DND-41 (cell line): ENCODE data around the gene BMERB1.

Experiments
- ATAC-seq: fragments of 200-7000 bp; cut with Tn5 transposase; 3 replicates; pipeline ENCODE4 v1.9.1; 2021; ENCODE audit warnings: low read depth; ENCODE audit not compliant: insufficient read depth
- DNase-seq: peaks from one replicate; pipeline ENCODE4 v3.0.0-alpha.2; 2020
- H2AFZ ChIP-seq: 2 replicates; pipeline ENCODE4 v1.6.0; 2012; ENCODE audit warnings: low read depth, low read length
- H3K27ac ChIP-seq: 2 replicates; pipeline ENCODE4 v1.5.1; 2012; ENCODE audit warnings: low read length, inconsistent platforms
- H3K27me3 ChIP-seq: fragments of 200-600 bp; sonication (generic); 2 replicates; pipeline ENCODE4 v1.6.0; 2012; ENCODE audit warnings: low read length, mild to moderate bottlenecking, inconsistent platforms; ENCODE audit not compliant: insufficient read depth, poor library complexity
- H3K36me3 ChIP-seq: 2 replicates; pipeline ENCODE4 v1.5.1; 2012; ENCODE audit warnings: low read length, inconsistent platforms; ENCODE audit not compliant: insufficient read depth
- H3K4me1 ChIP-seq: 2 replicates; pipeline ENCODE4 v1.5.1; 2012; ENCODE audit warnings: mild to moderate bottlenecking, low read length; ENCODE audit not compliant: insufficient read depth
- H3K4me2 ChIP-seq: 2 replicates; pipeline ENCODE4 v1.6.0; 2012; ENCODE audit warnings: mild to moderate bottlenecking, moderate library complexity, low read length, inconsistent platforms; ENCODE audit not compliant: insufficient read depth
- H3K4me3 ChIP-seq, 2 experiments: fragments of 200-600 bp in 1 of 2; shearing (Covaris generic) in 1 of 2; 2 replicates each; pipeline ENCODE4 v1.5.1; 2012 to 2016; ENCODE audit warnings: inconsistent platforms in 2 of 2, low read length in 2 of 2, mild to moderate bottlenecking in 2 of 2, low read depth in 1 of 2, moderate library complexity in 1 of 2
- H3K79me2 ChIP-seq: 2 replicates; pipeline ENCODE4 v1.6.0; 2012; ENCODE audit warnings: low read length, inconsistent platforms; ENCODE audit not compliant: insufficient read depth
- H3K9ac ChIP-seq: 2 replicates; pipeline ENCODE4 v1.6.0; 2012; ENCODE audit warnings: low read depth, mild to moderate bottlenecking, inconsistent platforms, low read length, moderate library complexity
- H3K9me3 ChIP-seq: 2 replicates; pipeline ENCODE4 v1.5.1; 2012; ENCODE audit warnings: low read length, moderate library complexity, mild to moderate bottlenecking, inconsistent platforms; ENCODE audit not compliant: insufficient read depth, severe bottlenecking
- H4K20me1 ChIP-seq: 2 replicates; pipeline ENCODE4 v1.6.0; 2012; ENCODE audit warnings: low read length; ENCODE audit not compliant: insufficient read depth
- EZH2 ChIP-seq: IDR thresholded peaks from 3 replicates; pipeline ENCODE4 v1.6.1; 2012; ENCODE audit warnings: borderline replicate concordance, low read depth, mild to moderate bottlenecking, moderate library complexity, low read length, inconsistent platforms; ENCODE audit not compliant: severe bottlenecking
- TF ChIP-seq, protein P1 (sequence below): IDR thresholded peaks from 2 replicates; pipeline ENCODE4 v1.5.1; 2012; ENCODE audit warnings: borderline replicate concordance, low read length, moderate library complexity, mild to moderate bottlenecking; ENCODE audit not compliant: poor library complexity, severe bottlenecking; ENCODE audit errors: extremely low read depth

The BMERB1 gene

DNA sequence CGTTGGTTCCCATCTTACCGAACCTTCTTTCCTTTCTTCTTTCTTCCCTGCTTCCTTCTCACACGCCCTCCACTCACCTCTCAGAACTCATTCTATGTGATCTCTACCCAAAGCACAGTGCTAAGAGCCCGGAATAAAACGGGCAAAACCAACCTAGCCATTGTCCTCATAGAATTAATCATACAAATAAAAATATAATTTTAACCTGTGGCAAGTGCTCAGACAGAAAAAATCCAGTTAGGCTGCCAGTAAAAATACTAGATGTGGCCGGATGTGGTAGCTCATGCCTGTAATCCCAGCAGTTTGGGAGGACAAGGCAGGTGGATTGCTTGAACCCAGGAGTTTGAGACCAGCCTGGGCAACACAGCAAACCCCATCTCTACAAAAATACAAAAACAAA lies 27.0 kb downstream of the BMERB1 start:
- TF ChIP-seq EZH2 = no peak
- TF ChIP-seq, protein P1, sequence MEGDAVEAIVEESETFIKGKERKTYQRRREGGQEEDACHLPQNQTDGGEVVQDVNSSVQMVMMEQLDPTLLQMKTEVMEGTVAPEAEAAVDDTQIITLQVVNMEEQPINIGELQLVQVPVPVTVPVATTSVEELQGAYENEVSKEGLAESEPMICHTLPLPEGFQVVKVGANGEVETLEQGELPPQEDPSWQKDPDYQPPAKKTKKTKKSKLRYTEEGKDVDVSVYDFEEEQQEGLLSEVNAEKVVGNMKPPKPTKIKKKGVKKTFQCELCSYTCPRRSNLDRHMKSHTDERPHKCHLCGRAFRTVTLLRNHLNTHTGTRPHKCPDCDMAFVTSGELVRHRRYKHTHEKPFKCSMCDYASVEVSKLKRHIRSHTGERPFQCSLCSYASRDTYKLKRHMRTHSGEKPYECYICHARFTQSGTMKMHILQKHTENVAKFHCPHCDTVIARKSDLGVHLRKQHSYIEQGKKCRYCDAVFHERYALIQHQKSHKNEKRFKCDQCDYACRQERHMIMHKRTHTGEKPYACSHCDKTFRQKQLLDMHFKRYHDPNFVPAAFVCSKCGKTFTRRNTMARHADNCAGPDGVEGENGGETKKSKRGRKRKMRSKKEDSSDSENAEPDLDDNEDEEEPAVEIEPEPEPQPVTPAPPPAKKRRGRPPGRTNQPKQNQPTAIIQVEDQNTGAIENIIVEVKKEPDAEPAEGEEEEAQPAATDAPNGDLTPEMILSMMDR = no peak
- H3K9ac ChIP-seq = no peak overlapping the region
- DNase-seq = no peak
- no peak overlapping the region for H2AFZ ChIP-seq
- ATAC-seq = no peak
- H4K20me1 ChIP-seq = no peaks in the 10 kb centered on the region
- no peaks in the 10 kb centered on the region for H3K79me2 ChIP-seq
- no peak overlapping the region for H3K4me3 ChIP-seq
- no peaks in the 10 kb centered on the region for H3K36me3 ChIP-seq
- no peaks in the 10 kb centered on the region for H3K9me3 ChIP-seq
- no peaks in the 10 kb centered on the region for H3K27me3 ChIP-seq
- H3K27ac ChIP-seq = no peak overlapping the region
- H3K4me1 ChIP-seq = no peaks in the 10 kb centered on the region
- H3K4me2 ChIP-seq = no peak overlapping the region

DNA sequence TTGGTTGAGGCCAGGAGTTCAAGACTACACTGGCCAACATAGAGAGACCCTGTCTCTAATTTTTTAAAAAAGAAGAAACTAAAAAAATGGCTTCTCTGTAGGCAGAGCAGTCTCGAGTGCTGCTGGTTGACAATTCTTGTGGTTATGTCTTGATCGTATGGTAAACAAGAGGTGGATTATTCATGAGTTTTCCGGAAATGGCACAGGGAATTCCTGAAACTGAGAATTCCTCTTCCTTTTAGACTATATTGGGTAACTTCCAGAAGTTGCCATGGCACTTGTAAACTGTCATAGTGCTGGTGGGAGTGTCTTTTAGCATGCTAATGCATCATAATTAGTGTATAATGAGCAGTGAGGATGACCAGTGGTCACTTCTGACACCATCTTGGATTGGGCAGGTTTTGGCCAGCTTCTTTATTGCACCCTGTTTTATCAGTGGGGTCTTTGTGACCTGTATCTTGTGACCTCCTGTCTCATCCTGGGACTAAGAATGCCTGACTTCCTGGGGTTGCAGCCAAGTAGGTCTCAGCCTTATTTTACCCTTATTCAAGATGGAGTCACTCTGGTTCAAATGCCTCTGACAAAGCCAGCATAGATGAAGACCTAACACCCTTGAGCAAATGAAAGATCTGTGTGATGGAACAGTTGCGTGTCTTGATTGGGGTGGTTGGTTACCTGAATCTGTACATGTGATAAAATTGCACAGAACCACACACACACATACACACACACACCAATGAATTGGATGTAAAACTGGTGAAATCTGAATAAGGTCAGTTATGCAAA lies 30.2 kb downstream of the BMERB1 start:
- no peak overlapping the region for H3K9ac ChIP-seq
- H2AFZ ChIP-seq = no peak overlapping the region
- H3K4me1 ChIP-seq = no peaks in the 10 kb centered on the region
- TF ChIP-seq EZH2 = no peak
- TF ChIP-seq, protein P1 = no peak
- H3K9me3 ChIP-seq = peaks cover 4% of the 10 kb centered on the region
- no peak overlapping the region for H3K4me2 ChIP-seq
- no peaks in the 10 kb centered on the region for H3K27me3 ChIP-seq
- no peaks in the 10 kb centered on the region for H4K20me1 ChIP-seq
- no peaks in the 10 kb centered on the region for H3K79me2 ChIP-seq
- ATAC-seq (no peak), DNase-seq (no peak)
- no peak overlapping the region for H3K27ac ChIP-seq
- no peaks in the 10 kb centered on the region for H3K36me3 ChIP-seq
- no peak overlapping the region for H3K4me3 ChIP-seq

DNA sequence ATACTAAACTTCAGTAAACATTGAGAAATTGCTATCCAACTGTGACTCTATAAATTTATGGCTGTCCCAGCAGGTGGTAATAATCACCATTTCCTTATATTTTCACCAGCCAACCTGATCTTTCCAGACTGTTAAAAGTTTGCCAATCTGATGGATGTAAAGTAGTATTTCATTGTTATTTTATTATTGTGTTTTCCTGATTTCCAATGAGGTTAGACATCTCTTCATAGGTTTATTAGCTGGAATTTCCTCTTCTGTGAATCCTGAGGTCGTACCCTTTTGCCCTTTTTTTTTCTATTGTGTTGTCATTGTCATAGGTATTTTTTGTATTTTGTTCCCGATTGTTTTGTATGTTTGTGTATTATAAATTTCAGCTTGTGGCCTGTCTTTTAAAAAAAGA lies 31.7 kb downstream of the BMERB1 start:
- no peaks in the 10 kb centered on the region for H3K4me1 ChIP-seq
- no peak overlapping the region for H3K9ac ChIP-seq
- no peak overlapping the region for H3K4me2 ChIP-seq
- no peaks in the 10 kb centered on the region for H3K27me3 ChIP-seq
- H3K36me3 ChIP-seq = no peaks in the 10 kb centered on the region
- TF ChIP-seq, protein P1 = no peak
- no peak for TF ChIP-seq EZH2
- ATAC-seq (no peak), DNase-seq (no peak)
- H3K27ac ChIP-seq = no peak overlapping the region
- H4K20me1 ChIP-seq = no peaks in the 10 kb centered on the region
- H3K79me2 ChIP-seq = no peaks in the 10 kb centered on the region
- peaks cover 4% of the 10 kb centered on the region for H3K9me3 ChIP-seq
- no peak overlapping the region for H3K4me3 ChIP-seq
- H2AFZ ChIP-seq = no peak overlapping the region
